C4-2B (cell line): ENCODE results near the gene MYO7B.

Source experiments
- ZFX ChIP-seq: fragments of 450-650 bp; IDR thresholded peaks from 2 replicates; pipeline ENCODE4 v1.6.1; 2017
- TF ChIP-seq, protein P1 (sequence below): fragments of 450-650 bp; conservative IDR thresholded peaks from 2 replicates; pipeline ENCODE4 v1.5.1; 2017; ENCODE audit warnings: mild to moderate bottlenecking

DNA sequence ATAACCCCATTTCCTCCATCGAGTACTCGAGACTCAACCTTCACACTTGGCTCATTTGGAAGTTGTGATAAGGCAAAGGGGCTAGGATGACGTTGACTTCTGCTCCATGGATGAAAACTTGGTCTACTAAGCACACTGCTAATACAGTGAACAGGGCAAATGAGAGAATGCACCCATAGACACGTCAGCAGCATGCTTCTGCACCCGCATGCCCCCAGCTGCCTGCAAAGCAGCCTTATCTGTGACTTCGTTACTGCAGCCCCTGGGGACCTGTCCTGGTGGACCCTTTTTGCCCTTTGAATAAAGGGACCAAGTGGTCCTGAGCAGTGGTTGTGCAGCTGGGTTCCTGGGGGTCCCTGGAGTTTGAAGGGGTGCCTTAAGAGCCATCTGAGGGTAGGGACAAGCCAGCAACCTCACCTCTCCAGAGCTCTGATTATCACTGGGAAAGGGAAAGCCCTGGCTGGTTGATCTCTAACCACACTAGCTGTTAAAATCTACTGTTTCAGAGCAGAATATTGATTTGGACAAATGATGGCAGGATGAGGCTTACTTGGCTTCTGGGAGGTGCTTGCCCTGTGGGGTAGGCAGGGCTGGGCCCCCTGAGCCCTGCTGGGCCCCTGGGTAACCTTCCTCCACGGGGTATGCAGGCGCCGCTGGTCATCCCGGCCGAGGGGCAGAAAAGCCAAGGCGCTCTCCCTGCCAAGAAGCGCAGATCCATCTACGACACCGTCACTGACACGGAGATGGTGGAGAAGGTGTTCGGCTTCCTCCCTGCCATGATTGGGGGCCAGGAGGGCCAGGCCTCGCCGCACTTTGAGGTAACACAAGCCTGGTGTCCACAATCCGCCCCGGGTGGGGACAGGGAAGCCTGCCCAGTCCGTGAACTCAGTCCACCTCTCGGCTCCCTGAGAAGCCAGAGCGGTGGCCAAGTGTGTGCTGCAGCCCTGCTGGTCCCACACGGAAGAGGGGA, 72.9 kb downstream of the MYO7B start:
- TF ChIP-seq, protein P1, sequence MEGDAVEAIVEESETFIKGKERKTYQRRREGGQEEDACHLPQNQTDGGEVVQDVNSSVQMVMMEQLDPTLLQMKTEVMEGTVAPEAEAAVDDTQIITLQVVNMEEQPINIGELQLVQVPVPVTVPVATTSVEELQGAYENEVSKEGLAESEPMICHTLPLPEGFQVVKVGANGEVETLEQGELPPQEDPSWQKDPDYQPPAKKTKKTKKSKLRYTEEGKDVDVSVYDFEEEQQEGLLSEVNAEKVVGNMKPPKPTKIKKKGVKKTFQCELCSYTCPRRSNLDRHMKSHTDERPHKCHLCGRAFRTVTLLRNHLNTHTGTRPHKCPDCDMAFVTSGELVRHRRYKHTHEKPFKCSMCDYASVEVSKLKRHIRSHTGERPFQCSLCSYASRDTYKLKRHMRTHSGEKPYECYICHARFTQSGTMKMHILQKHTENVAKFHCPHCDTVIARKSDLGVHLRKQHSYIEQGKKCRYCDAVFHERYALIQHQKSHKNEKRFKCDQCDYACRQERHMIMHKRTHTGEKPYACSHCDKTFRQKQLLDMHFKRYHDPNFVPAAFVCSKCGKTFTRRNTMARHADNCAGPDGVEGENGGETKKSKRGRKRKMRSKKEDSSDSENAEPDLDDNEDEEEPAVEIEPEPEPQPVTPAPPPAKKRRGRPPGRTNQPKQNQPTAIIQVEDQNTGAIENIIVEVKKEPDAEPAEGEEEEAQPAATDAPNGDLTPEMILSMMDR: no peak
- TF ChIP-seq ZFX: no peak
